ENCODE data around the gene PACRG. TPM values are rescaled to one million over a fixed set of nuclear protein-coding genes. Genes with fewer than 3 reads are reported as not detected.

The PACRG gene
- polyA plus RNA-seq, 2 of the 4 experiments (the other 2 are of a cell fraction), result 0.14 to 0.30 TPM

DNA sequence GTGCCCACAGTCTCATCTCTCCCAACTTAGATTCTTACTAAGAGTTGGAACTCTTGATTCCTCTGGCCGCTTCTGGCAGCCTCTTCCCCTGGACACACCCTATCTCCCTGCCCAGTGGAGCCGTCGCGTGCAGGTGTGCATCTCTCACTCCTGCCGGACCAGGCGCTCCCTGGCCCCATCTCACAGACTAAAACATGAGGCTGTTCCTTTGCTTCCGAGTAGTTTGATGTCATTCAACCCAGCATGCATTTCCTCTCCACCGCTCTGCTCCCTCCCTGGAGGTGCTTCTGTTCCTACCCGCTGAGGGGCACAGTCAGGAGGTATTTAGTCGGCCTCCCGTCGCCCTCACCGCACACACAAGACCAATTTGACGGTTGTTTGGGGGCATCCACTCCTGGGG, 458.8 kb downstream of the PACRG start:
- Histone ChIP-seq H3K9me3 (no peaks in the 10 kb centered on the region), H3K4me1 (peaks cover 2% of the 10 kb centered on the region; the same call in 1 of the 3 replicates), H3K27ac (no peak overlapping the region), H3K4me2 (no peak overlapping the region), H3K4me3 (no peak overlapping the region)
- CTCF ChIA-PET, result no interaction called here
- 88% methylated on average over 13 of the region's 14 CpGs for WGBS (ENCODE audit: missing lambda C conversion rate)
- FAIRE-seq (no peak), ATAC-seq (no peak), DNase-seq (ENCODE audit: low read depth in 1 of 2, low spot score in 1 of 2) (no peak)
- TF ChIP-seq SMC3 (IDR thresholded peaks at IDR 0.05) (no peak), TP53 (CRISPR knock-in tag; IDR thresholded peaks at IDR 0.05) (no peak), CEBPB (IDR thresholded peaks at IDR 0.05) (no peak), ZFP36 (IDR thresholded peaks at IDR 0.05; ENCODE audit: borderline replicate concordance, partially characterized antibody) (no peak), FOSB (CRISPR knock-in tag; IDR thresholded peaks at IDR 0.05) (no peak), NR3C1 (IDR thresholded peaks at IDR 0.05) (no peak), CHD2 (IDR thresholded peaks at IDR 0.05; ENCODE audit: low read length, partially characterized antibody) (no peak), RFX5 (IDR thresholded peaks at IDR 0.05) (no peak), RCOR1 (IDR thresholded peaks at IDR 0.05; ENCODE audit: low read depth, low read length) (no peak), PHF8 (IDR thresholded peaks at IDR 0.05; ENCODE audit: borderline replicate concordance, low read depth) (no peak), ESRRA (IDR thresholded peaks at IDR 0.05; ENCODE audit: borderline replicate concordance, low read length) (no peak), ZNF302 (CRISPR knock-in tag; IDR thresholded peaks at IDR 0.05) (no peak), MYC (IDR thresholded peaks at IDR 0.05; ENCODE audit: borderline replicate concordance, low read length) (no peak)
- TF ChIP-seq, protein P1, sequence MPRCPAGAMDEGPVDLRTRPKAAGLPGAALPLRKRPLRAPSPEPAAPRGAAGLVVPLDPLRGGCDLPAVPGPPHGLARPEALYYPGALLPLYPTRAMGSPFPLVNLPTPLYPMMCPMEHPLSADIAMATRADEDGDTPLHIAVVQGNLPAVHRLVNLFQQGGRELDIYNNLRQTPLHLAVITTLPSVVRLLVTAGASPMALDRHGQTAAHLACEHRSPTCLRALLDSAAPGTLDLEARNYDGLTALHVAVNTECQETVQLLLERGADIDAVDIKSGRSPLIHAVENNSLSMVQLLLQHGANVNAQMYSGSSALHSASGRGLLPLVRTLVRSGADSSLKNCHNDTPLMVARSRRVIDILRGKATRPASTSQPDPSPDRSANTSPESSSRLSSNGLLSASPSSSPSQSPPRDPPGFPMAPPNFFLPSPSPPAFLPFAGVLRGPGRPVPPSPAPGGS (IDR thresholded peaks at IDR 0.05), result no peak
- TF ChIP-seq, protein P2, sequence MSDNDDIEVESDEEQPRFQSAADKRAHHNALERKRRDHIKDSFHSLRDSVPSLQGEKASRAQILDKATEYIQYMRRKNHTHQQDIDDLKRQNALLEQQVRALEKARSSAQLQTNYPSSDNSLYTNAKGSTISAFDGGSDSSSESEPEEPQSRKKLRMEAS (IDR thresholded peaks at IDR 0.05), result no peak
- TF ChIP-seq, protein P3, sequence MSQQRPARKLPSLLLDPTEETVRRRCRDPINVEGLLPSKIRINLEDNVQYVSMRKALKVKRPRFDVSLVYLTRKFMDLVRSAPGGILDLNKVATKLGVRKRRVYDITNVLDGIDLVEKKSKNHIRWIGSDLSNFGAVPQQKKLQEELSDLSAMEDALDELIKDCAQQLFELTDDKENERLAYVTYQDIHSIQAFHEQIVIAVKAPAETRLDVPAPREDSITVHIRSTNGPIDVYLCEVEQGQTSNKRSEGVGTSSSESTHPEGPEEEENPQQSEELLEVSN (IDR thresholded peaks at IDR 0.05; ENCODE audit: borderline replicate concordance, low read depth), result no peak
- TF ChIP-seq, protein P4, sequence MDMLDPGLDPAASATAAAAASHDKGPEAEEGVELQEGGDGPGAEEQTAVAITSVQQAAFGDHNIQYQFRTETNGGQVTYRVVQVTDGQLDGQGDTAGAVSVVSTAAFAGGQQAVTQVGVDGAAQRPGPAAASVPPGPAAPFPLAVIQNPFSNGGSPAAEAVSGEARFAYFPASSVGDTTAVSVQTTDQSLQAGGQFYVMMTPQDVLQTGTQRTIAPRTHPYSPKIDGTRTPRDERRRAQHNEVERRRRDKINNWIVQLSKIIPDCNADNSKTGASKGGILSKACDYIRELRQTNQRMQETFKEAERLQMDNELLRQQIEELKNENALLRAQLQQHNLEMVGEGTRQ (IDR thresholded peaks at IDR 0.05), result no peak
- POLR2A ChIA-PET, result no interaction called here

DNA sequence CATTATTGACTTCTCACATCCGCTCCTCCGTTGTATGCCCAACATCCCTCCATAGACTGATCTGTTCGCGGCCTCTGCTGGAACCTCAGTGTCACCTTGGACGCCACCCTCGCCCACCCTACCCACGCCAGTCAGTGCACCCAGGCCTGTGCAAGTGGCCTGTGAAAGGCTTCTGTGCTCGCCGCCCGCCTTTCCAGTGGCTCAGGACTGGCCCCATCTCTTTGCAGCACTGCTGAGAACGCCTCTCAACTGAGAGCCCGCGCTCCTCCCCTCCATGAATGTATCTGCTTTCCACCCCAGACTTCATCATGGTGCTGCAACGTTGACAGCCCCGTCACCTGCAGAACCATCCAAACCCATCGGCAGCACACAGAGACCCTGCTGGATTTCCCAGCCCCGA, 459.4 kb downstream of the PACRG start:
- DNase-seq (ENCODE audit: low read depth in 1 of 2, low spot score in 1 of 2), result no peak
- Histone ChIP-seq H3K4me3 (no peak overlapping the region), H3K9me3 (no peaks in the 10 kb centered on the region), H3K4me1 (no peaks in the 10 kb centered on the region), H3K4me2 (no peak overlapping the region), H3K27ac (no peak overlapping the region)
- CTCF ChIA-PET, result no interaction called here
- TF ChIP-seq MYC (IDR thresholded peaks at IDR 0.05; ENCODE audit: borderline replicate concordance, low read length) (no peak), GATA3 (IDR thresholded peaks at IDR 0.05; ENCODE audit: borderline replicate concordance) (no peak), HOXB5 (CRISPR knock-in tag; IDR thresholded peaks at IDR 0.05) (no peak), ZFP36 (IDR thresholded peaks at IDR 0.05; ENCODE audit: borderline replicate concordance, partially characterized antibody) (no peak), NFE2L2 (conservative IDR thresholded peaks at IDR 0.05; ENCODE audit: low read length) (no peak), KDM1A (IDR thresholded peaks at IDR 0.05; ENCODE audit: low read depth) (no peak), HDAC2 (IDR thresholded peaks at IDR 0.05) (no peak), KDM5A (IDR thresholded peaks at IDR 0.05) (no peak), SREBF2 (IDR thresholded peaks at IDR 0.05) (no peak), HOXA7 (CRISPR knock-in tag; IDR thresholded peaks at IDR 0.05) (no peak)
- TF ChIP-seq, protein P5, sequence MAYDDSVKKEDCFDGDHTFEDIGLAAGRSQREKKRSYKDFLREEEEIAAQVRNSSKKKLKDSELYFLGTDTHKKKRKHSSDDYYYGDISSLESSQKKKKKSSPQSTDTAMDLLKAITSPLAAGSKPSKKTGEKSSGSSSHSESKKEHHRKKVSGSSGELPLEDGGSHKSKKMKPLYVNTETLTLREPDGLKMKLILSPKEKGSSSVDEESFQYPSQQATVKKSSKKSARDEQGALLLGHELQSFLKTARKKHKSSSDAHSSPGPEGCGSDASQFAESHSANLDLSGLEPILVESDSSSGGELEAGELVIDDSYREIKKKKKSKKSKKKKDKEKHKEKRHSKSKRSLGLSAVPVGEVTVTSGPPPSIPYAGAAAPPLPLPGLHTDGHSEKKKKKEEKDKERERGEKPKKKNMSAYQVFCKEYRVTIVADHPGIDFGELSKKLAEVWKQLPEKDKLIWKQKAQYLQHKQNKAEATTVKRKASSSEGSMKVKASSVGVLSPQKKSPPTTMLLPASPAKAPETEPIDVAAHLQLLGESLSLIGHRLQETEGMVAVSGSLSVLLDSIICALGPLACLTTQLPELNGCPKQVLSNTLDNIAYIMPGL (CRISPR knock-in tag; IDR thresholded peaks at IDR 0.05; ENCODE audit: borderline replicate concordance), result no peak
- TF ChIP-seq, protein P6, sequence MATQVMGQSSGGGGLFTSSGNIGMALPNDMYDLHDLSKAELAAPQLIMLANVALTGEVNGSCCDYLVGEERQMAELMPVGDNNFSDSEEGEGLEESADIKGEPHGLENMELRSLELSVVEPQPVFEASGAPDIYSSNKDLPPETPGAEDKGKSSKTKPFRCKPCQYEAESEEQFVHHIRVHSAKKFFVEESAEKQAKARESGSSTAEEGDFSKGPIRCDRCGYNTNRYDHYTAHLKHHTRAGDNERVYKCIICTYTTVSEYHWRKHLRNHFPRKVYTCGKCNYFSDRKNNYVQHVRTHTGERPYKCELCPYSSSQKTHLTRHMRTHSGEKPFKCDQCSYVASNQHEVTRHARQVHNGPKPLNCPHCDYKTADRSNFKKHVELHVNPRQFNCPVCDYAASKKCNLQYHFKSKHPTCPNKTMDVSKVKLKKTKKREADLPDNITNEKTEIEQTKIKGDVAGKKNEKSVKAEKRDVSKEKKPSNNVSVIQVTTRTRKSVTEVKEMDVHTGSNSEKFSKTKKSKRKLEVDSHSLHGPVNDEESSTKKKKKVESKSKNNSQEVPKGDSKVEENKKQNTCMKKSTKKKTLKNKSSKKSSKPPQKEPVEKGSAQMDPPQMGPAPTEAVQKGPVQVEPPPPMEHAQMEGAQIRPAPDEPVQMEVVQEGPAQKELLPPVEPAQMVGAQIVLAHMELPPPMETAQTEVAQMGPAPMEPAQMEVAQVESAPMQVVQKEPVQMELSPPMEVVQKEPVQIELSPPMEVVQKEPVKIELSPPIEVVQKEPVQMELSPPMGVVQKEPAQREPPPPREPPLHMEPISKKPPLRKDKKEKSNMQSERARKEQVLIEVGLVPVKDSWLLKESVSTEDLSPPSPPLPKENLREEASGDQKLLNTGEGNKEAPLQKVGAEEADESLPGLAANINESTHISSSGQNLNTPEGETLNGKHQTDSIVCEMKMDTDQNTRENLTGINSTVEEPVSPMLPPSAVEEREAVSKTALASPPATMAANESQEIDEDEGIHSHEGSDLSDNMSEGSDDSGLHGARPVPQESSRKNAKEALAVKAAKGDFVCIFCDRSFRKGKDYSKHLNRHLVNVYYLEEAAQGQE (IDR thresholded peaks at IDR 0.05), result no peak
- TF ChIP-seq, protein P3 (IDR thresholded peaks at IDR 0.05; ENCODE audit: borderline replicate concordance, low read depth), result no peak
- FAIRE-seq, result no peak
- ATAC-seq, result no peak
- POLR2A ChIA-PET, result no interaction called here
- WGBS (ENCODE audit: missing lambda C conversion rate), result 87% methylated on average over 13 of the region's 17 CpGs
